Ishikawa (cell line): ENCODE measurements around the gene LCN9.

Source experiments
- REST ChIP-seq: IDR thresholded peaks from 2 replicates; pipeline ENCODE4 v1.6.1; 2012; ENCODE audit warnings: low read depth, mild to moderate bottlenecking
- TAF1 ChIP-seq: IDR thresholded peaks from 2 replicates; pipeline ENCODE4 v1.6.1; 2012; ENCODE audit warnings: low read depth, mild to moderate bottlenecking
- TEAD4 ChIP-seq: IDR thresholded peaks from 2 replicates; pipeline ENCODE4 v1.6.1; 2012

GRCh38 chr9:135657416-135657815, 5.7 kb upstream of the LCN9 start:
- no peak for TF ChIP-seq REST
- TF ChIP-seq TAF1: no peak
- TF ChIP-seq TEAD4: no peak
